T47D (cell line): ENCODE data around the gene HDAC8.
"Not testable (repeated sequence)": the region's sequence is repeated elsewhere in the genome, so short reads cannot be mapped to it uniquely, and the experiment has no call there.

Source experiments
- DNase-seq, 2 experiments: peaks; one replicate each; pipeline versions ENCODE4 v3.0.0 to v3.0.0-alpha.2; 2011 to 2012; ENCODE audit warnings: low read depth in 1 of 2, low spot score in 1 of 2
- JUND ChIP-seq: IDR thresholded peaks from 2 replicates; pipeline ENCODE4 v1.6.1; 2012; ENCODE audit warnings: low read depth
- in situ Hi-C: cut with HindIII; loops from 2 replicates; pipeline ENCODE4 v1.10.0; 2016; ENCODE audit warnings: low sequenced_read_pairs, low pct_unique_long_range_greater_than_20kb

The HDAC8 gene

GRCh38 chrX:72568406-72569092 is 4.1 kb downstream of the HDAC8 start:
- TF ChIP-seq JUND: no peak

GRCh38 chrX:72566448-72566847 is 6.2 kb downstream of the HDAC8 start:
- TF ChIP-seq JUND: no peak
- no peak for DNase-seq
- in situ Hi-C loops: no loop called here

More at GRCh38 chrX:72568406-72569092, 4.1 kb downstream of the HDAC8 start:
- DNase-seq: no peak
- in situ Hi-C loops: no loop called here

GRCh38 chrX:72559655-72560054 is 13.0 kb downstream of the HDAC8 start:
- DNase-seq, in situ Hi-C loops: not testable (repeated sequence)

- no peak for TF ChIP-seq JUND
- in situ Hi-C loops: no loop called here
- no peak for DNase-seq
These were observed 18.0 kb downstream of the HDAC8 start for GRCh38 chrX:72554448-72555140.

GRCh38 chrX:72552443-72552842 is 20.2 kb downstream of the HDAC8 start:
- DNase-seq, in situ Hi-C loops: not testable (repeated sequence)

GRCh38 chrX:72545990-72546389 is 26.7 kb downstream of the HDAC8 start:
- DNase-seq: peak in 1 of 2 experiments; percentile 39
- in situ Hi-C loops: no loop called here
- no peak for TF ChIP-seq JUND

GRCh38 chrX:72540318-72540717 is 32.3 kb downstream of the HDAC8 start:
- peak in 1 of 2 experiments; percentile 5 for DNase-seq
- in situ Hi-C loops: no loop called here
- TF ChIP-seq JUND: no peak

- TF ChIP-seq JUND: no peak
- in situ Hi-C loops: no loop called here
- no peak for DNase-seq
These were observed 32.8 kb downstream of the HDAC8 start for GRCh38 chrX:72539822-72540221.

GRCh38 chrX:72536542-72536941 is 36.1 kb downstream of the HDAC8 start:
- in situ Hi-C loops: no loop called here
- no peak for TF ChIP-seq JUND
- no peak for DNase-seq

- in situ Hi-C loops: no loop called here
- no peak for DNase-seq
- TF ChIP-seq JUND: no peak
These were observed 40.3 kb downstream of the HDAC8 start for GRCh38 chrX:72532366-72532765.

GRCh38 chrX:72526534-72527508 is 45.8 kb downstream of the HDAC8 start:
- TF ChIP-seq JUND: no peak
- in situ Hi-C loops: no loop called here
- DNase-seq: no peak

GRCh38 chrX:72498782-72499181 is 73.9 kb downstream of the HDAC8 start:
- DNase-seq: no peak
- in situ Hi-C loops: no loop called here
- TF ChIP-seq JUND: no peak

GRCh38 chrX:72495046-72495445 is 77.6 kb downstream of the HDAC8 start:
- in situ Hi-C loops: no loop called here
- TF ChIP-seq JUND: no peak
- no peak for DNase-seq
